HCT116 (cell line): ENCODE measurements around the gene TMEM150A.
"Not testable (repeated sequence)": the region's sequence is repeated elsewhere in the genome, so short reads cannot be mapped to it uniquely, and the experiment has no call there.

ENCODE experiments used
- EZH2 ChIP-seq: fragments of 200-600 bp; sonication (generic); IDR thresholded peaks from 2 replicates; pipeline ENCODE4 v1.6.1; 2017; ENCODE audit warnings: antibody characterized with exemption, mixed run types
- POLR2A ChIP-seq: IDR thresholded peaks from 2 replicates; pipeline ENCODE4 v1.7.0; 2011; ENCODE audit warnings: borderline replicate concordance; ENCODE audit not compliant: insufficient read depth, insufficient read length; ENCODE audit errors: extremely low read depth
- POLR2AphosphoS5 ChIP-seq: IDR thresholded peaks from 2 replicates; pipeline ENCODE4 v1.6.1; 2011; ENCODE audit warnings: mild to moderate bottlenecking, low read depth, low read length, moderate library complexity
- RAD21 ChIP-seq: IDR thresholded peaks from 2 replicates; pipeline ENCODE4 v1.6.1; 2012; ENCODE audit warnings: low read depth, mild to moderate bottlenecking
- SP1 ChIP-seq: IDR thresholded peaks from 2 replicates; pipeline ENCODE4 v1.6.1; 2012; ENCODE audit warnings: low read depth
- YY1 ChIP-seq: IDR thresholded peaks from 2 replicates; pipeline ENCODE4 v1.6.1; 2011; ENCODE audit warnings: low read length, low read depth, moderate library complexity, mild to moderate bottlenecking; ENCODE audit not compliant: insufficient replicate concordance; ENCODE audit errors: extremely low read depth
- ZFX ChIP-seq: fragments of 450-650 bp; IDR thresholded peaks from 2 replicates; pipeline ENCODE4 v1.6.1; 2017
- ZNF274 ChIP-seq: fragments of 200-500 bp; sonication (Bioruptor generic); IDR thresholded peaks from 2 replicates; pipeline ENCODE4 v1.6.1; 2014; ENCODE audit warnings: mild to moderate bottlenecking, low read depth, low read length, inconsistent platforms
- TF ChIP-seq, protein P1 (sequence below), 3 experiments: fragments of 200-600 bp in 1 of 3; sonication (generic) in 1 of 3; IDR thresholded peaks in 2 of 3; conservative IDR thresholded peaks in 1 of 3; 2 replicates each; pipeline ENCODE4 v1.5.1; 2012 to 2017; ENCODE audit warnings: low read depth in 2 of 3, low read length in 2 of 3, antibody characterized with exemption in 1 of 3, borderline replicate concordance in 1 of 3, control low read depth in 1 of 3, mild to moderate bottlenecking in 1 of 3, mixed read lengths in 1 of 3, mixed run types in 1 of 3, moderate library complexity in 1 of 3; ENCODE audit not compliant: insufficient read depth in 1 of 3
- TF ChIP-seq, protein P2 (sequence below): IDR thresholded peaks from 2 replicates; pipeline ENCODE4 v1.6.1; 2012; ENCODE audit warnings: low read depth

DNA sequence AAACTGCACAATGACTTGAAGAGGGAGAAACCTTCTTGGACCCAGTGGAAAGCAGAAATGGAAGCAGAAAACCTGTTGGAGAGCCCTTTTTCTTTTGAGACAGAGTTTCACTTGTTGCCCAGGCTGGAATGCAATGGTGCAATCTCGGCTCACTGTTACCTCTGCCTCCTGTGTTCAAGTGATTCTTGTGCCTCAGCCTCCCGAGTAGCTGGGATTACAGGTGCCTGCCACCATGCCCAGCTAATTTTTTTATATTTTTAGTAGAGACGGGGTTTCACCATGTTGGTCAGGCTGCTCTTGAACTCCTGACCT is 1.6 kb upstream of the TMEM150A start:
- not testable (repeated sequence) for TF ChIP-seq YY1, POLR2AphosphoS5, POLR2A, RAD21, EZH2, SP1, ZFX, ZNF274
- TF ChIP-seq, protein P1, sequence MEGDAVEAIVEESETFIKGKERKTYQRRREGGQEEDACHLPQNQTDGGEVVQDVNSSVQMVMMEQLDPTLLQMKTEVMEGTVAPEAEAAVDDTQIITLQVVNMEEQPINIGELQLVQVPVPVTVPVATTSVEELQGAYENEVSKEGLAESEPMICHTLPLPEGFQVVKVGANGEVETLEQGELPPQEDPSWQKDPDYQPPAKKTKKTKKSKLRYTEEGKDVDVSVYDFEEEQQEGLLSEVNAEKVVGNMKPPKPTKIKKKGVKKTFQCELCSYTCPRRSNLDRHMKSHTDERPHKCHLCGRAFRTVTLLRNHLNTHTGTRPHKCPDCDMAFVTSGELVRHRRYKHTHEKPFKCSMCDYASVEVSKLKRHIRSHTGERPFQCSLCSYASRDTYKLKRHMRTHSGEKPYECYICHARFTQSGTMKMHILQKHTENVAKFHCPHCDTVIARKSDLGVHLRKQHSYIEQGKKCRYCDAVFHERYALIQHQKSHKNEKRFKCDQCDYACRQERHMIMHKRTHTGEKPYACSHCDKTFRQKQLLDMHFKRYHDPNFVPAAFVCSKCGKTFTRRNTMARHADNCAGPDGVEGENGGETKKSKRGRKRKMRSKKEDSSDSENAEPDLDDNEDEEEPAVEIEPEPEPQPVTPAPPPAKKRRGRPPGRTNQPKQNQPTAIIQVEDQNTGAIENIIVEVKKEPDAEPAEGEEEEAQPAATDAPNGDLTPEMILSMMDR (IDR thresholded peaks at IDR 0.05 in 2 of 3, conservative IDR thresholded peaks at IDR 0.05 in 1 of 3; ENCODE audit: borderline replicate concordance in 1 of 3, insufficient read depth in 1 of 3, low read depth in 2 of 3, low read length in 2 of 3), result not testable (repeated sequence)
- TF ChIP-seq, protein P2, sequence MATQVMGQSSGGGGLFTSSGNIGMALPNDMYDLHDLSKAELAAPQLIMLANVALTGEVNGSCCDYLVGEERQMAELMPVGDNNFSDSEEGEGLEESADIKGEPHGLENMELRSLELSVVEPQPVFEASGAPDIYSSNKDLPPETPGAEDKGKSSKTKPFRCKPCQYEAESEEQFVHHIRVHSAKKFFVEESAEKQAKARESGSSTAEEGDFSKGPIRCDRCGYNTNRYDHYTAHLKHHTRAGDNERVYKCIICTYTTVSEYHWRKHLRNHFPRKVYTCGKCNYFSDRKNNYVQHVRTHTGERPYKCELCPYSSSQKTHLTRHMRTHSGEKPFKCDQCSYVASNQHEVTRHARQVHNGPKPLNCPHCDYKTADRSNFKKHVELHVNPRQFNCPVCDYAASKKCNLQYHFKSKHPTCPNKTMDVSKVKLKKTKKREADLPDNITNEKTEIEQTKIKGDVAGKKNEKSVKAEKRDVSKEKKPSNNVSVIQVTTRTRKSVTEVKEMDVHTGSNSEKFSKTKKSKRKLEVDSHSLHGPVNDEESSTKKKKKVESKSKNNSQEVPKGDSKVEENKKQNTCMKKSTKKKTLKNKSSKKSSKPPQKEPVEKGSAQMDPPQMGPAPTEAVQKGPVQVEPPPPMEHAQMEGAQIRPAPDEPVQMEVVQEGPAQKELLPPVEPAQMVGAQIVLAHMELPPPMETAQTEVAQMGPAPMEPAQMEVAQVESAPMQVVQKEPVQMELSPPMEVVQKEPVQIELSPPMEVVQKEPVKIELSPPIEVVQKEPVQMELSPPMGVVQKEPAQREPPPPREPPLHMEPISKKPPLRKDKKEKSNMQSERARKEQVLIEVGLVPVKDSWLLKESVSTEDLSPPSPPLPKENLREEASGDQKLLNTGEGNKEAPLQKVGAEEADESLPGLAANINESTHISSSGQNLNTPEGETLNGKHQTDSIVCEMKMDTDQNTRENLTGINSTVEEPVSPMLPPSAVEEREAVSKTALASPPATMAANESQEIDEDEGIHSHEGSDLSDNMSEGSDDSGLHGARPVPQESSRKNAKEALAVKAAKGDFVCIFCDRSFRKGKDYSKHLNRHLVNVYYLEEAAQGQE, result not testable (repeated sequence)
